ENCODE data around the gene TAS1R2. TPM values are rescaled to one million over a fixed set of nuclear protein-coding genes. Genes with fewer than 3 reads are reported as not detected.
"Not testable (repeated sequence)": the region's sequence is repeated elsewhere in the genome, so short reads cannot be mapped to it uniquely, and the experiment has no call there.

Gene TAS1R2
- total and polyA plus RNA-seq, 9 of the 15 experiments (the other 6 are each of a cell fraction or from before 2014, with no cell fraction given), result not detected

- POLR2A ChIA-PET; CTCF ChIA-PET (ENCODE audit: low intra/inter-chr PET ratio); H2AFZ ChIP-seq (ENCODE audit: low read depth, low read length); H3K27ac ChIP-seq (ENCODE audit: extremely low read depth, low read depth, low read length); H3K4me3 ChIP-seq; H3K4me2 ChIP-seq (ENCODE audit: insufficient read depth, low read length); H3K36me3 ChIP-seq (ENCODE audit: control insufficient read depth, insufficient read depth, low read length); H3K4me1 ChIP-seq (replicated peaks in 1 of 2; ENCODE audit: control insufficient read depth in 2 of 2, insufficient read depth in 2 of 2, low read length in 2 of 2); H4K20me1 ChIP-seq (replicated peaks; ENCODE audit: control insufficient read depth, insufficient read depth, low read length); FAIRE-seq; in situ Hi-C loops (cut with MboI); H3K9me3 ChIP-seq (replicated peaks; ENCODE audit: control insufficient read depth, insufficient read depth, low read depth, low read length); DNase-seq (ENCODE audit: extremely low read depth in 1 of 4, low spot score in 3 of 4); BruUV-seq (replicated peaks); H3K79me2 ChIP-seq (ENCODE audit: control insufficient read depth, insufficient read depth, low read length); intact Hi-C loops (cut with micrococcal nuclease); H3K9me1 ChIP-seq (ENCODE audit: control insufficient read depth, insufficient read depth, low read length); ATAC-seq; H3K9ac ChIP-seq (ENCODE audit: insufficient read depth in 1 of 2, low read depth in 2 of 2, low read length in 2 of 2): not testable (repeated sequence)
- 0% methylated on average over 1 of the region's 1 CpG for WGBS (ENCODE audit: insufficient coverage, low coverage, missing lambda C conversion rate)
- H3K27me3 ChIP-seq (ENCODE audit: control insufficient read depth in 2 of 2, insufficient read depth in 2 of 2, low read length in 2 of 2), result peaks cover 4 to 32% of the 10 kb centered on the region in 2 experiments; a peak in 4 of 5 replicates
- TF ChIP-seq ZNF766 (CRISPR knock-in tag; conservative IDR thresholded peaks at IDR 0.05) (0 out of 2 replicates have a peak, but pooled peaks have one; percentile 37), ZNF431 (CRISPR knock-in tag; IDR thresholded peaks at IDR 0.05) (peak; percentile 91)
These were observed 27.1 kb downstream of the TAS1R2 start for GRCh38 chr1:18832319-18832718.

GRCh38 chr1:18831656-18832055, 27.8 kb downstream of the TAS1R2 start:
- Histone ChIP-seq H3K9ac (ENCODE audit: insufficient read depth in 1 of 2, low read depth in 2 of 2, low read length in 2 of 2) (no peak overlapping the region), H3K4me2 (ENCODE audit: insufficient read depth, low read length) (no peak overlapping the region), H4K20me1 (replicated peaks; ENCODE audit: control insufficient read depth, insufficient read depth, low read length) (no peaks in the 10 kb centered on the region; the same call in 1 of the 2 replicates), H3K27ac (ENCODE audit: extremely low read depth, low read depth, low read length) (no peak overlapping the region), H2AFZ (ENCODE audit: low read depth, low read length) (no peak overlapping the region), H3K9me3 (replicated peaks; ENCODE audit: control insufficient read depth, insufficient read depth, low read depth, low read length) (no peaks in the 10 kb centered on the region), H3K9me1 (ENCODE audit: control insufficient read depth, insufficient read depth, low read length) (no peaks in the 10 kb centered on the region), H3K4me3 (no peak overlapping the region), H3K79me2 (ENCODE audit: control insufficient read depth, insufficient read depth, low read length) (no peaks in the 10 kb centered on the region), H3K27me3 (ENCODE audit: control insufficient read depth in 2 of 2, insufficient read depth in 2 of 2, low read length in 2 of 2) (peaks cover 4 to 27% of the 10 kb centered on the region in 2 experiments; a peak in 4 of 5 replicates), H3K36me3 (ENCODE audit: control insufficient read depth, insufficient read depth, low read length) (no peaks in the 10 kb centered on the region), H3K4me1 (replicated peaks in 1 of 2; ENCODE audit: control insufficient read depth in 2 of 2, insufficient read depth in 2 of 2, low read length in 2 of 2) (no peaks in the 10 kb centered on the region)
- 0% methylated on average over 2 of the region's 2 CpGs for WGBS (ENCODE audit: insufficient coverage, low coverage, missing lambda C conversion rate)
- ChIA-PET CTCF (ENCODE audit: low intra/inter-chr PET ratio) (no interaction called here), POLR2A (interaction anchor here (0.5 kb wide), 1 partner anchor 13 kb away, joined by 4 read pairs; no protein-coding TSS in a partner anchor)
- ATAC-seq (no peak), DNase-seq (ENCODE audit: extremely low read depth in 1 of 4, low spot score in 3 of 4) (no peak), FAIRE-seq (no peak)
- intact Hi-C loops (cut with micrococcal nuclease) (no loop called here), in situ Hi-C loops (cut with MboI) (no loop called here)
- no TSS peak for BruUV-seq (replicated peaks)
- TF ChIP-seq SIN3A (IDR thresholded peaks at IDR 0.05; ENCODE audit: borderline replicate concordance in 2 of 2, control insufficient read depth in 1 of 2, low read depth in 2 of 2, low read length in 2 of 2) (no peak), POU5F1 (IDR thresholded peaks at IDR 0.05; ENCODE audit: borderline replicate concordance, low read depth, low read length, partially characterized antibody) (no peak), ZNF518B (CRISPR knock-in tag; IDR thresholded peaks at IDR 0.05) (no peak), PRPF4 (IDR thresholded peaks at IDR 0.05; ENCODE audit: insufficient read depth, low read depth, low read length, poor library complexity, severe bottlenecking) (no peak), ZEB2 (IDR thresholded peaks at IDR 0.05) (no peak), CTBP1 (IDR thresholded peaks at IDR 0.05; ENCODE audit: borderline replicate concordance) (no peak), HNRNPLL (IDR thresholded peaks at IDR 0.05; ENCODE audit: low read depth, low read length, poor library complexity, severe bottlenecking) (no peak), ZNF224 (CRISPR knock-in tag; IDR thresholded peaks at IDR 0.05) (no peak), TAL1 (IDR thresholded peaks at IDR 0.05) (no peak), WHSC1 (IDR thresholded peaks at IDR 0.05; ENCODE audit: low read length) (no peak), ZNF12 (CRISPR knock-in tag; IDR thresholded peaks at IDR 0.05) (no peak), NFATC3 (IDR thresholded peaks at IDR 0.05) (no peak), MTA1 (IDR thresholded peaks at IDR 0.05; ENCODE audit: borderline replicate concordance) (no peak)
